Loucy (cell line): ENCODE data around the gene MOV10L1.

Experiments used
- H2AFZ ChIP-seq: fragments of 200-600 bp; sonication (generic); 2 replicates; pipeline ENCODE4 v1.6.0; 2016; ENCODE audit warnings: antibody characterized with exemption, mild to moderate bottlenecking, low read length, moderate library complexity
- H3F3A ChIP-seq: fragments of 200-600 bp; 2 replicates; pipeline ENCODE4 v1.6.0; 2016; ENCODE audit warnings: antibody characterized with exemption, low read depth, mild to moderate bottlenecking
- H3K27me3 ChIP-seq: fragments of 200-600 bp; sonication (generic); 2 replicates; pipeline ENCODE4 v1.6.1; 2014; ENCODE audit warnings: low read length, mild to moderate bottlenecking; ENCODE audit not compliant: insufficient read depth, poor library complexity, severe bottlenecking
- H3K36me3 ChIP-seq: fragments of 200-600 bp; sonication (generic); 2 replicates; pipeline ENCODE4 v1.6.1; 2016; ENCODE audit warnings: low read length; ENCODE audit not compliant: insufficient read depth
- H3K4me1 ChIP-seq: fragments of 200-600 bp; sonication (generic); 2 replicates; pipeline ENCODE4 v1.5.1; 2014; ENCODE audit warnings: low read length, mild to moderate bottlenecking; ENCODE audit not compliant: insufficient read depth, poor library complexity, severe bottlenecking
- H3K4me2 ChIP-seq: fragments of 200-600 bp; sonication (generic); 2 replicates; pipeline ENCODE4 v1.6.0; 2014; ENCODE audit warnings: antibody characterized with exemption, low read length, low read depth, mild to moderate bottlenecking; ENCODE audit not compliant: poor library complexity, severe bottlenecking
- H3K4me3 ChIP-seq: fragments of 200-600 bp; sonication (generic); 2 replicates; pipeline ENCODE4 v1.5.1; 2014; ENCODE audit warnings: low read length, mild to moderate bottlenecking, mixed read lengths; ENCODE audit not compliant: poor library complexity, severe bottlenecking
- H3K79me2 ChIP-seq: fragments of 200-600 bp; sonication (generic); 2 replicates; pipeline ENCODE4 v1.6.1; 2014; ENCODE audit warnings: low read length; ENCODE audit not compliant: insufficient read depth
- H3K9ac ChIP-seq: fragments of 200-600 bp; sonication (generic); 2 replicates; pipeline ENCODE4 v1.6.0; 2014; ENCODE audit warnings: mild to moderate bottlenecking, low read depth, low read length, moderate library complexity; ENCODE audit not compliant: poor library complexity, severe bottlenecking
- H3K9me2 ChIP-seq: fragments of 200-600 bp; sonication (generic); replicated peaks from 2 replicates; pipeline ENCODE4 v1.6.1; 2016; ENCODE audit warnings: low read depth, low read length, mixed read lengths
- H3K9me3 ChIP-seq: fragments of 200-600 bp; sonication (generic); 2 replicates; pipeline ENCODE4 v1.6.1; 2014; ENCODE audit warnings: mild to moderate bottlenecking, antibody characterized with exemption, low read length, low read depth; ENCODE audit not compliant: insufficient read depth
- H4K20me1 ChIP-seq: fragments of 200-600 bp; sonication (generic); 2 replicates; pipeline ENCODE4 v1.6.0; 2014; ENCODE audit warnings: antibody characterized with exemption, low read length, mild to moderate bottlenecking; ENCODE audit not compliant: insufficient read depth, poor library complexity, severe bottlenecking
- CTCF ChIP-seq: fragments of 200-600 bp; sonication (generic); conservative IDR thresholded peaks from 2 replicates; pipeline ENCODE4 v1.5.1; 2014; ENCODE audit warnings: mild to moderate bottlenecking, antibody characterized with exemption, low read length
- EZH2phosphoT487 ChIP-seq: fragments of 200-600 bp; IDR thresholded peaks from 2 replicates; pipeline ENCODE4 v1.6.1; 2018; ENCODE audit warnings: antibody characterized with exemption, mild to moderate bottlenecking, moderate library complexity, borderline replicate concordance

The MOV10L1 gene

GRCh38 chr22:50175921-50176849 is 86.4 kb downstream of the MOV10L1 start:
- H3K9me3 ChIP-seq = no peaks in the 10 kb centered on the region
- no peak overlapping the region for H3K9ac ChIP-seq
- H3K36me3 ChIP-seq = no peaks in the 10 kb centered on the region
- peaks cover 4% of the 10 kb centered on the region for H3K4me1 ChIP-seq
- TF ChIP-seq EZH2phosphoT487 = no peak
- no peak for TF ChIP-seq CTCF
- no peaks in the 10 kb centered on the region for H3K79me2 ChIP-seq
- no peaks in the 10 kb centered on the region for H3K27me3 ChIP-seq
- no peaks in the 10 kb centered on the region for H4K20me1 ChIP-seq
- no peak overlapping the region for H2AFZ ChIP-seq
- no peak overlapping the region for H3K4me3 ChIP-seq
- H3K4me2 ChIP-seq = no peak overlapping the region
- H3K9me2 ChIP-seq = no peaks in the 10 kb centered on the region
- no peaks in the 10 kb centered on the region for H3F3A ChIP-seq

- H2AFZ ChIP-seq = no peak overlapping the region
- peaks cover 4% of the 10 kb centered on the region for H3K4me1 ChIP-seq
Observed at GRCh38 chr22:50176850-50177536, 87.2 kb downstream of the MOV10L1 start.

More at GRCh38 chr22:50176850-50177536, 87.2 kb downstream of the MOV10L1 start:
- H3K79me2 ChIP-seq = no peaks in the 10 kb centered on the region
- no peak overlapping the region for H3K4me2 ChIP-seq
- H3F3A ChIP-seq = no peaks in the 10 kb centered on the region
- H3K9ac ChIP-seq = no peak overlapping the region
- H3K36me3 ChIP-seq = no peaks in the 10 kb centered on the region
- no peaks in the 10 kb centered on the region for H3K9me3 ChIP-seq
- no peak overlapping the region for H3K4me3 ChIP-seq
- no peaks in the 10 kb centered on the region for H3K27me3 ChIP-seq
- H4K20me1 ChIP-seq = no peaks in the 10 kb centered on the region
- TF ChIP-seq EZH2phosphoT487 (no peak), CTCF (no peak)
- H3K9me2 ChIP-seq = no peaks in the 10 kb centered on the region
